Adrenal gland (tissue), 12 donors: ENCODE results near the gene CMTR1. TPM values are rescaled to one million over a fixed set of nuclear protein-coding genes. Genes with fewer than 3 reads are reported as not detected.

Experiments
- DNase-seq, 7 donors: peaks; one replicate each; pipeline ENCODE4 v3.0.0-alpha.2; 2019 to 2020
- H3K27ac ChIP-seq, 5 donors: fragments of 200-600 bp; sonication (generic) in 4 of 5; 1 replicate in 3 of 5; 2 replicates in 2 of 5; pipeline versions ENCODE4 v1.5.1 to v1.8.0; 2016 to 2020; ENCODE audit warnings: mild to moderate bottlenecking in 1 of 5
- H3K27me3 ChIP-seq: fragments of 200-600 bp; 2 replicates; pipeline ENCODE4 v1.8.0; 2021
- H3K36me3 ChIP-seq, 2 donors: fragments of 200-600 bp; replicated peaks in 1 of 2; 1 replicate in 1 of 2; 2 replicates in 1 of 2; pipeline versions ENCODE4 v1.5.1 to v1.8.0; 2018 to 2022
- H3K4me1 ChIP-seq, 2 donors: fragments of 200-600 bp; replicated peaks in 1 of 2; 1 replicate in 1 of 2; 2 replicates in 1 of 2; pipeline versions ENCODE4 v1.5.1 to v1.8.0; 2018 to 2021
- H3K4me3 ChIP-seq, 4 donors: fragments of 200-600 bp; sonication (generic) in 3 of 4; one replicate each; pipeline ENCODE4 v1.5.1; 2016 to 2018
- H3K9me3 ChIP-seq, 3 donors: fragments of 200-600 bp; sonication (generic) in 1 of 3; replicated peaks in 1 of 3; 1 replicate in 2 of 3; 2 replicates in 1 of 3; pipeline versions ENCODE4 v1.5.1 to v1.8.0; 2016 to 2021
- CTCF ChIP-seq, 6 experiments: fragments of 450-650 bp in 4 of 6; fragments of 200-600 bp in 2 of 6; sonication (generic) in 1 of 6; IDR thresholded peaks; 1 replicate in 5 of 6; 2 replicates in 1 of 6; pipeline versions ENCODE4 v1.5.1 to v1.8.0; 2016 to 2021; ENCODE audit warnings: antibody characterized with exemption in 6 of 6, mild to moderate bottlenecking in 2 of 6, moderate library complexity in 1 of 6
- POLR2A ChIP-seq, 2 donors: fragments of 450-650 bp; IDR thresholded peaks; one replicate each; pipeline ENCODE4 v1.6.1; 2017; ENCODE audit warnings: antibody characterized with exemption in 2 of 2, mild to moderate bottlenecking in 2 of 2, moderate library complexity in 1 of 2
- WGBS, 4 donors: extraction: QIAGEN DNeasy Blood & Tissue Kit in 2 of 4; methylation state at CpG; one replicate each; pipeline versions ENCODE4 v1.1.5 to v1.1.7; 2013 to 2017; 5-methylcytosine and 5-hydroxymethylcytosine counted together
- intact Hi-C, 2 donors: fragments of 100-400 bp; cut with DNase I; formaldehyde crosslinking; loops; one replicate each; pipeline versions ENCODE4 v1.14.1 to v1.15.0; 2022 to 2023
- polyA plus RNA-seq, 3 donors: library from polyadenylated mRNA; stranded (reverse); fragments of 200-250 nt in 2 of 3; fragments of 350-450 nt in 1 of 3; fragmentation: Illumina TruSeq in 1 of 3; extraction: RNeasy Lipid Tissue Mini Kit (QIAGEN cat#74804) in 1 of 3; gene quantifications; one replicate each; pipeline ENCODE4 v1.2.3, GENCODE V29; 2013 to 2014
- total RNA-seq, 9 donors: library from RNA; depleted of rRNA in 4 of 9; stranded (reverse); fragments of >200 nt in 4 of 9; fragments of 120-200 nt in 1 of 9; fragmentation: NEBNext Ultra II Directional in 1 of 9; extraction: Animal tissue kit (Norgen Biotek cat#: 25700) in 1 of 9; gene quantifications; one replicate each; pipeline versions ENCODE4 v1.1.0 to v1.2.4, GENCODE V29; 2013 to 2023
- donor health status: healthy with polysubstance abuse.
- donor health status: Bipolar disorder and iron deficiency.
- donor health status: DM: yes; HTN: yes; CAD: no.
- donor health status: DM: no; HTN: no; CAD: no.
- donor health status: DM: no; HTN: no; CAD: no.
- donor health status: DM: yes; HTN: yes; CAD: no.

Gene CMTR1
- total and polyA plus RNA-seq, 12 donors, result 21.0 to 48.1 (median 31.9) TPM

- Histone ChIP-seq H3K36me3 (peaks cover 0 to 57% of the 10 kb centered on the region in 2 donors), H3K4me3 (no peak overlapping the region), H3K9me3 (no peaks in the 10 kb centered on the region), H3K27ac (no peak overlapping the region), H3K27me3 (no peaks in the 10 kb centered on the region), H3K4me1 (no peaks in the 10 kb centered on the region)
- TF ChIP-seq POLR2A (IDR thresholded peaks at IDR 0.05) (no peak), CTCF (IDR thresholded peaks at IDR 0.05) (no peak)
- intact Hi-C loops, result no loop called here
- WGBS, 4 donors, result 95 to 99% (median 96%) methylated on average over 7 of the region's 7 CpGs
- DNase-seq, result no peak
Observed at GRCh38 chr6:37478827-37479226, 45.8 kb downstream of the CMTR1 start.

- 0 to 91% (median 88%) methylated on average over 1 to 6 of the region's 6 CpGs for WGBS, 4 donors
- intact Hi-C loops, result no loop called here
Observed at GRCh38 chr6:37479266-37479854, 46.3 kb downstream of the CMTR1 start.

GRCh38 chr6:37480118-37480736, 47.2 kb downstream of the CMTR1 start:
- no peaks in the 10 kb centered on the region for H3K27me3 ChIP-seq
- no peak overlapping the region for H3K4me3 ChIP-seq
- H3K36me3 ChIP-seq, result peaks cover 0 to 43% of the 10 kb centered on the region in 2 donors
- DNase-seq, result peak in 1 of 7 donors; percentile 46
- TF ChIP-seq CTCF (IDR thresholded peaks at IDR 0.05) (no peak), POLR2A (IDR thresholded peaks at IDR 0.05) (no peak)
- intact Hi-C loops, result loop anchor here (5.0 to 10.0 kb wide), 3 partner anchors 85 to 212 kb away; no protein-coding TSS in a partner anchor
- WGBS, 4 donors, result 74 to 84% methylated on average over 1 of the region's 1 CpG; no CpG with 5 or more reads in 2 of the 4 donors
- H3K27ac ChIP-seq, result no peak overlapping the region
- no peaks in the 10 kb centered on the region for H3K9me3 ChIP-seq
- no peaks in the 10 kb centered on the region for H3K4me1 ChIP-seq

More at GRCh38 chr6:37479266-37479854, 46.3 kb downstream of the CMTR1 start:
- H3K27me3 ChIP-seq, result no peaks in the 10 kb centered on the region
- H3K9me3 ChIP-seq, result no peaks in the 10 kb centered on the region
- H3K36me3 ChIP-seq, result peaks cover 0 to 51% of the 10 kb centered on the region in 2 donors
- H3K27ac ChIP-seq, result no peak overlapping the region
- H3K4me1 ChIP-seq, result no peaks in the 10 kb centered on the region
- peak in 1 of 7 donors; percentile 51 for DNase-seq
- no peak overlapping the region for H3K4me3 ChIP-seq
- no peak for TF ChIP-seq POLR2A (IDR thresholded peaks at IDR 0.05)

- TF ChIP-seq CTCF (IDR thresholded peaks at IDR 0.05) (no peak), POLR2A (IDR thresholded peaks at IDR 0.05) (no peak)
- no peaks in the 10 kb centered on the region for H3K27me3 ChIP-seq
- H3K4me1 ChIP-seq, result no peaks in the 10 kb centered on the region
- H3K27ac ChIP-seq, result peak overlapping the region in 1 of 5 donors; percentile 12
- 44 to 85% (median 73%) methylated on average over 4 to 7 of the region's 7 CpGs for WGBS, 4 donors
- intact Hi-C loops, result loop anchor here (5.0 to 10.0 kb wide), 3 partner anchors 84 to 211 kb away; no protein-coding TSS in a partner anchor
- DNase-seq, result no peak
- H3K9me3 ChIP-seq, result no peaks in the 10 kb centered on the region
- peaks cover 0 to 34% of the 10 kb centered on the region in 2 donors for H3K36me3 ChIP-seq
- H3K4me3 ChIP-seq, result no peak overlapping the region
Observed at GRCh38 chr6:37480951-37481534, 48.0 kb downstream of the CMTR1 start.
